GM18951 (cell line): ENCODE results near the gene GRAP2.
"Not testable (repeated sequence)": the region's sequence is repeated elsewhere in the genome, so short reads cannot be mapped to it uniquely, and the experiment has no call there.

Experiments used
- POLR2A ChIP-seq: IDR thresholded peaks from 4 replicates; pipeline ENCODE4 v1.6.1; 2011; ENCODE audit warnings: mild to moderate bottlenecking; ENCODE audit not compliant: insufficient read length, insufficient read depth; ENCODE audit errors: extremely low read depth
- in situ Hi-C: fragments of 300-500 bp; cut with MboI; formaldehyde crosslinking; loops from one replicate; pipeline ENCODE4 v1.12.0; 2022; ENCODE audit warnings: low sequenced_read_pairs, mixed read lengths, inconsistent platforms; ENCODE audit not compliant: unreplicated experiment

Gene GRAP2

GRCh38 chr22:39880722-39881121, 20.2 kb upstream of the GRAP2 start:
- in situ Hi-C loops, result no loop called here
- no peak for TF ChIP-seq POLR2A

GRCh38 chr22:39883057-39883456, 17.8 kb upstream of the GRAP2 start:
- in situ Hi-C loops, result no loop called here
- no peak for TF ChIP-seq POLR2A

GRCh38 chr22:39889924-39890323, 11.0 kb upstream of the GRAP2 start:
- in situ Hi-C loops, result not testable (repeated sequence)

- in situ Hi-C loops, result no loop called here
- no peak for TF ChIP-seq POLR2A
Measured at GRCh38 chr22:39893526-39893925, 7.4 kb upstream of the GRAP2 start, which contains the start of gene ENTHD1. Gene ENTHD1, minus strand, starts transcription at chr22:39893760. Its CDS starts 6,012 bp downstream, at chr22:39887748.

GRCh38 chr22:39894554-39895092, 6.3 kb upstream of the GRAP2 start:
- in situ Hi-C loops, result no loop called here
- TF ChIP-seq POLR2A, result no peak

DNA sequence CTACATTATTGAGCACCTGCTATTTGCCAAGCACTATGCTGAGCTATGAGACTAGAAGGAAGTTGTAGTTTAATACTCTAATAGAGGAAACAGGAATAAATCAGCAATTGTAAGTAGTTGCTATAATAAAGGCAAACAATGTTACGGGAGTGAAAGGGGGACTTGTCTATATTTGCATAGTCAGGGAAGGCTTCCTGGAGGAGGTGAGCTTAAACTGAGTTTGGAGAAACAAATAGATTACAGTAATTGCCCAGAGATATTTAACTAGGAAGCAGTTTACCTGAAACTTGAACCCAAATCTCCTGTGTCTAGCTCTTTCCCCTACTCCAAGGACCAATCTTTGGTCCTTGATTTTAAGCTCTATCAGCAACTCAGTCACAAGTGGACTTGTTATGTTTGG, 5.2 kb upstream of the GRAP2 start:
- in situ Hi-C loops, result no loop called here
- TF ChIP-seq POLR2A, result no peak

DNA sequence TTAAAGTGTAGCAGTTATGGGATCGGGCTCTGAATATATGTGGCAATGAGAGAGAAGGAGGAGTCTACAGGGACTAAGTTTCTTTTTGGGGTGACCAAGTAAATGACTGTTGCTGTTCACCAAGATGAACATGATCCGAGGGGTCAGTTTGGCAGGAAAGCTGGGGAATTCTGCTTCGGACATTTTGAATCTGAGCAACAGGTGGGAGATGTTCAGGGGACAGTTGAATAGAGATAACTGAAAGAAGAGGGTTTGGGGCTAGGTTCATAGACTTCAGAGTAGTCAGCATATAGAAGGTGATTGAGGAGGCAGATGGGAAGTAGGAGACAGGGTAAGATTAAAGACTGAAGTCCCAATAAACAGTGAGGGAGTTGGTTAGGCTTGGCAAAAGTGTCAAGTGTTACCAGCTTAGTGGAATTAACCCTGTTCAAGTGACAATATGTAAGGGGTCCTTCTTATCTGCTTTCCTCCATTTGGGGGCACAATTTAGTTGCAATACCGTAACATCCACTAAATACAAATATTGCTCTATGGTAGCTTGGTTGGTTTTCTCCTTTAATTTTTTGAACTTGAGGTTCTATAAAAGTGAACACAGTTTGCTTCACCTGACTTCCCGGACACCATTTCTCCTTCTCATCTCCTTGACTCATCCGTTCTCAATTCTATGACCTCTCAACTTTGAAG, 4.4 kb upstream of the GRAP2 start:
- no peak for TF ChIP-seq POLR2A
- in situ Hi-C loops, result no loop called here

DNA sequence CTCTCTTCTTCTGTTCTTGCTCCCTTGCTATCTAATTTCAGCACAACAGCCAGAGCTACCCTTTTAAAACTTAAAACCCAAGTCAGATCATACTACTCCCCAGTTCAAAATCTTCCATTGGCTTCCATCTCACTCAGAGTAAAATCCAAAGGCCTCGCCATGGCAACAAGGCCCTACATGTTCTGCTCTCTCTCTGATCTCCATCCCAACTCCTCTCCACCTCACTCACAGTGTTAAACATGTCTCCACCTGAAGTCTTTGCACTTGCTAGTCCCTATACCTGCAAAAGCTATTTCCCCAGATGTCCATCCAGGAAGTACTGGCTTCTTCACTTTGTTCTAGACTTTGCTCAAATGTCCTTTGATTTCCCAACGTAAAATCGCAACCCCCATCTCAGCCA, 3.0 kb upstream of the GRAP2 start:
- in situ Hi-C loops, result no loop called here
- TF ChIP-seq POLR2A, result no peak

GRCh38 chr22:39898997-39899396, 1.9 kb upstream of the GRAP2 start:
- TF ChIP-seq POLR2A, result no peak
- in situ Hi-C loops, result no loop called here

- in situ Hi-C loops, result no loop called here
- TF ChIP-seq POLR2A, result no peak
Measured at GRCh38 chr22:39901565-39902146, 772 bp downstream of the GRAP2 start.

GRCh38 chr22:39904024-39904423, 3.1 kb downstream of the GRAP2 start:
- in situ Hi-C loops, result not testable (repeated sequence)

GRCh38 chr22:39904862-39905261, 4.0 kb downstream of the GRAP2 start:
- TF ChIP-seq POLR2A, result no peak

DNA sequence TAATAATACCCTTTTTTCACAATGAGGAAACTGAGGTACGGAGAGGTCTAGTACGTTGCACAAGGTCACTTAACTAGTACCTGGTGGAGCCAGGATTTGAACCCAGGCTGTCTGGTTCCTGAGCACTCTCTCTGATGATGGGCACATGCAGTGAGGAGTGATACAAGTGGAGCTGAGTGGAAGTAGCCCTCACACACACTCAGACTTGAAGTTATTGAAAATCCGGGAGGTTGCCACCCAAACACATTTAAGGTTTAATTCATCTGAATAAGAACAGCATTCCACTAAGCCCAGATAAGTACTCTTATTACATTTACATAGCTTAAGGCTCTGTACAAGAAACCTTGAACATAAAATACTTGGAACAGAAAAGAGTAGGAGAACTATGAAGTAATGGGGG, 4.8 kb downstream of the GRAP2 start:
- in situ Hi-C loops, result no loop called here

More at GRCh38 chr22:39904862-39905261, 4.0 kb downstream of the GRAP2 start:
- in situ Hi-C loops, result no loop called here

DNA sequence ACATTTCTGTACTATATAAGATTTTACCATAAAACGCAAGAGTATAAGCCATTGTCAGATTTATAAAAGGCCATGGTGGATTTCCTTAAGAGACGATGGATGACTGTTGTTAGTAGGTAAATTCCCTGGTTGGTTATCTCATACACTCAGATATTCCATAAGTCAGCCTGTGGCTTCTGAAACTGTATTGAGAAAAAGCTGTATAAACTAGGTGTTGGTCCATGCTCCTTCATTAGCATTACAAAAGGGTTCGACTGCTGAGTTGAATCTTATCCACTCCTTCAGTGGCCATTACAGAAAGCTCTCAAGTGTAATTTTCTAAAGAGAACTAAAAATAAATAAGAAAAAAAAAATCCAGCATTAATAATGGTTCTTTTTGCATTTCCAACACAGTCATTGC, 5.3 kb downstream of the GRAP2 start:
- TF ChIP-seq POLR2A, result no peak
- in situ Hi-C loops, result no loop called here

More for the DNA sequence above, 4.8 kb downstream of the GRAP2 start:
- TF ChIP-seq POLR2A, result no peak

DNA sequence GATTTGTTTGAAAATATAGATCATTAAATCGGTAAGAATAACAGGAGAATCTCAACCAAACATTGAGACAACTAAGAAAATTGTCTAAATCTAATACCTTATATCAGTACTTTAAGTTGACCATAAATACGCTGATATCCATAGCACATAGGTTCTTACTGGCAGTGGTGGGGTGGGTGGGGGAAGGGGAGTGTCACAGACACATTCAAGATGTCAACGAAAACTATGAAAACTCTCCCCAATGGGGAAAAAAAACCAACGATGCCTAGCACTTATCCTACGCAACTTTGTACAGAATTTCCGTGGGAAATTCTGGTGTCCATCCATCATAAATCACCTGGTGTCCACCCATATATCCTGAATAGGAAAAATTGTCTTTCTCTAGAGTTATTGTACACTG, 6.2 kb downstream of the GRAP2 start:
- no peak for TF ChIP-seq POLR2A
- in situ Hi-C loops, result no loop called here
